ENCODE measurements around the gene SERPINA5. TPM values are rescaled to one million over a fixed set of nuclear protein-coding genes. Genes with fewer than 3 reads are reported as not detected.
"Not testable (repeated sequence)": the region's sequence is repeated elsewhere in the genome, so short reads cannot be mapped to it uniquely, and the experiment has no call there.

The SERPINA5 gene
- polyA plus RNA-seq, 1 experiment: not detected

- no peak for TF ChIP-seq CTCF (IDR thresholded peaks at IDR 0.05; ENCODE audit: low read depth, low read length)
- peak; percentile 78 for DNase-seq (ENCODE audit: low read depth, low spot score)
- POLR2A ChIA-PET: interaction anchor here (2.4 kb wide), 1 partner anchor 10 kb away, joined by 16 read pairs; the partner anchor contains the start of gene SERPINA3
- no peaks in the 10 kb centered on the region for H3K9me3 ChIP-seq (ENCODE audit: control insufficient read depth, insufficient read depth, low read length)
- H3K4me3 ChIP-seq (ENCODE audit: low read depth, low read length): no peak overlapping the region
- peak overlapping the region; percentile 94 for H3K27ac ChIP-seq (ENCODE audit: low read depth, low read length)
- no peaks in the 10 kb centered on the region for H3K27me3 ChIP-seq (ENCODE audit: control insufficient read depth, insufficient read depth, low read length)
- CTCF ChIA-PET: interaction anchor here (0.6 kb wide), 3 partner anchors 15 to 242 kb away, joined by 4 to 12 read pairs (median 4); no protein-coding TSS in a partner anchor
These were observed 20.7 kb downstream of the SERPINA5 start for GRCh38 chr14:94601884-94602391.

GRCh38 chr14:94602722-94603121, 21.5 kb downstream of the SERPINA5 start:
- H3K27me3 ChIP-seq (ENCODE audit: control insufficient read depth, insufficient read depth, low read length): no peaks in the 10 kb centered on the region
- CTCF ChIA-PET: no interaction called here
- TF ChIP-seq CTCF (IDR thresholded peaks at IDR 0.05; ENCODE audit: low read depth, low read length): no peak
- DNase-seq (ENCODE audit: low read depth, low spot score): no peak
- H3K9me3 ChIP-seq (ENCODE audit: control insufficient read depth, insufficient read depth, low read length): no peaks in the 10 kb centered on the region
- H3K4me3 ChIP-seq (ENCODE audit: low read depth, low read length): no peak overlapping the region
- POLR2A ChIA-PET: interaction anchor here (0.6 kb wide), 1 partner anchor 216 kb away, joined by 5 read pairs; no protein-coding TSS in a partner anchor
- H3K27ac ChIP-seq (ENCODE audit: low read depth, low read length): peak overlapping the region; percentile 94

GRCh38 chr14:94605361-94605760, 24.1 kb downstream of the SERPINA5 start:
- Histone ChIP-seq H3K9me3 (ENCODE audit: control insufficient read depth, insufficient read depth, low read length) (no peaks in the 10 kb centered on the region), H3K27me3 (ENCODE audit: control insufficient read depth, insufficient read depth, low read length) (no peaks in the 10 kb centered on the region), H3K4me3 (ENCODE audit: low read depth, low read length) (no peak overlapping the region), H3K27ac (ENCODE audit: low read depth, low read length) (no peak overlapping the region)
- no peak for DNase-seq (ENCODE audit: low read depth, low spot score)
- ChIA-PET CTCF (interaction anchor here (1.0 kb wide), 1 partner anchor 56 kb away, joined by 3 read pairs; no protein-coding TSS in a partner anchor), POLR2A (no interaction called here)
- no peak for TF ChIP-seq CTCF (IDR thresholded peaks at IDR 0.05; ENCODE audit: low read depth, low read length)

GRCh38 chr14:94608966-94609365, 27.7 kb downstream of the SERPINA5 start:
- H3K27ac ChIP-seq (ENCODE audit: low read depth, low read length); H3K27me3 ChIP-seq (ENCODE audit: control insufficient read depth, insufficient read depth, low read length); H3K9me3 ChIP-seq (ENCODE audit: control insufficient read depth, insufficient read depth, low read length); DNase-seq (ENCODE audit: low read depth, low spot score); H3K4me3 ChIP-seq (ENCODE audit: low read depth, low read length); POLR2A ChIA-PET: not testable (repeated sequence)
- CTCF ChIA-PET: interaction anchor here (0.6 kb wide), 1 partner anchor 31 kb away, joined by 5 read pairs; no protein-coding TSS in a partner anchor

GRCh38 chr14:94611179-94611578, 30.0 kb downstream of the SERPINA5 start:
- DNase-seq (ENCODE audit: low read depth, low spot score): no peak
- no peak overlapping the region for H3K27ac ChIP-seq (ENCODE audit: low read depth, low read length)
- POLR2A ChIA-PET: interaction anchor here (0.8 to 3.1 kb wide), 3 partner anchors 10 to 430 kb away, joined by 3 to 16 read pairs (median 6); no protein-coding TSS in a partner anchor
- H3K4me3 ChIP-seq (ENCODE audit: low read depth, low read length): no peak overlapping the region
- no peaks in the 10 kb centered on the region for H3K27me3 ChIP-seq (ENCODE audit: control insufficient read depth, insufficient read depth, low read length)
- H3K9me3 ChIP-seq (ENCODE audit: control insufficient read depth, insufficient read depth, low read length): peaks cover under 1% of the 10 kb centered on the region; the same call in 1 of the 2 replicates
- CTCF ChIA-PET: interaction anchor here (0.7 to 1.0 kb wide), 2 partner anchors 125 to 842 kb away, joined by 3 read pairs; no protein-coding TSS in a partner anchor
- TF ChIP-seq CTCF (IDR thresholded peaks at IDR 0.05; ENCODE audit: low read depth, low read length): no peak

Measured in AG04450 (cell line).